Loucy (cell line): ENCODE data around the gene CORO1A.

Source experiments
- H2AFZ ChIP-seq: fragments of 200-600 bp; sonication (generic); 2 replicates; pipeline ENCODE4 v1.6.0; 2016; ENCODE audit warnings: antibody characterized with exemption, mild to moderate bottlenecking, low read length, moderate library complexity
- H3F3A ChIP-seq: fragments of 200-600 bp; 2 replicates; pipeline ENCODE4 v1.6.0; 2016; ENCODE audit warnings: antibody characterized with exemption, low read depth, mild to moderate bottlenecking
- H3K27me3 ChIP-seq: fragments of 200-600 bp; sonication (generic); 2 replicates; pipeline ENCODE4 v1.6.1; 2014; ENCODE audit warnings: low read length, mild to moderate bottlenecking; ENCODE audit not compliant: insufficient read depth, poor library complexity, severe bottlenecking
- H3K36me3 ChIP-seq: fragments of 200-600 bp; sonication (generic); 2 replicates; pipeline ENCODE4 v1.6.1; 2016; ENCODE audit warnings: low read length; ENCODE audit not compliant: insufficient read depth
- H3K4me1 ChIP-seq: fragments of 200-600 bp; sonication (generic); 2 replicates; pipeline ENCODE4 v1.5.1; 2014; ENCODE audit warnings: low read length, mild to moderate bottlenecking; ENCODE audit not compliant: insufficient read depth, poor library complexity, severe bottlenecking
- H3K4me2 ChIP-seq: fragments of 200-600 bp; sonication (generic); 2 replicates; pipeline ENCODE4 v1.6.0; 2014; ENCODE audit warnings: antibody characterized with exemption, low read length, low read depth, mild to moderate bottlenecking; ENCODE audit not compliant: poor library complexity, severe bottlenecking
- H3K4me3 ChIP-seq: fragments of 200-600 bp; sonication (generic); 2 replicates; pipeline ENCODE4 v1.5.1; 2014; ENCODE audit warnings: low read length, mild to moderate bottlenecking, mixed read lengths; ENCODE audit not compliant: poor library complexity, severe bottlenecking
- H3K79me2 ChIP-seq: fragments of 200-600 bp; sonication (generic); 2 replicates; pipeline ENCODE4 v1.6.1; 2014; ENCODE audit warnings: low read length; ENCODE audit not compliant: insufficient read depth
- H3K9ac ChIP-seq: fragments of 200-600 bp; sonication (generic); 2 replicates; pipeline ENCODE4 v1.6.0; 2014; ENCODE audit warnings: mild to moderate bottlenecking, low read depth, low read length, moderate library complexity; ENCODE audit not compliant: poor library complexity, severe bottlenecking
- H3K9me2 ChIP-seq: fragments of 200-600 bp; sonication (generic); replicated peaks from 2 replicates; pipeline ENCODE4 v1.6.1; 2016; ENCODE audit warnings: low read depth, low read length, mixed read lengths
- H3K9me3 ChIP-seq: fragments of 200-600 bp; sonication (generic); 2 replicates; pipeline ENCODE4 v1.6.1; 2014; ENCODE audit warnings: mild to moderate bottlenecking, antibody characterized with exemption, low read length, low read depth; ENCODE audit not compliant: insufficient read depth
- H4K20me1 ChIP-seq: fragments of 200-600 bp; sonication (generic); 2 replicates; pipeline ENCODE4 v1.6.0; 2014; ENCODE audit warnings: antibody characterized with exemption, low read length, mild to moderate bottlenecking; ENCODE audit not compliant: insufficient read depth, poor library complexity, severe bottlenecking
- CTCF ChIP-seq: fragments of 200-600 bp; sonication (generic); conservative IDR thresholded peaks from 2 replicates; pipeline ENCODE4 v1.5.1; 2014; ENCODE audit warnings: mild to moderate bottlenecking, antibody characterized with exemption, low read length
- EZH2phosphoT487 ChIP-seq: fragments of 200-600 bp; IDR thresholded peaks from 2 replicates; pipeline ENCODE4 v1.6.1; 2018; ENCODE audit warnings: antibody characterized with exemption, mild to moderate bottlenecking, moderate library complexity, borderline replicate concordance

Gene CORO1A

GRCh38 chr16:30179931-30180330, 3.5 kb upstream of the CORO1A start:
- Histone ChIP-seq H3K36me3 (no peaks in the 10 kb centered on the region), H2AFZ (no peak overlapping the region), H3K9me3 (no peaks in the 10 kb centered on the region), H3K9me2 (no peaks in the 10 kb centered on the region), H3K4me2 (no peak overlapping the region), H3K27me3 (no peaks in the 10 kb centered on the region), H3K4me3 (no peak overlapping the region), H4K20me1 (peaks cover 6% of the 10 kb centered on the region), H3K79me2 (peaks cover 22% of the 10 kb centered on the region), H3K9ac (no peak overlapping the region), H3F3A (0 out of 2 replicates have a peak, but pooled peaks cover under 1% of the 10 kb centered on the region), H3K4me1 (peaks cover 10% of the 10 kb centered on the region)
- no peak for TF ChIP-seq CTCF

GRCh38 chr16:30180741-30181140, 2.7 kb upstream of the CORO1A start:
- Histone ChIP-seq H4K20me1 (peaks cover 7% of the 10 kb centered on the region), H3F3A (peaks cover 7% of the 10 kb centered on the region; the same call in 1 of the 2 replicates), H3K4me2 (no peak overlapping the region), H2AFZ (no peak overlapping the region), H3K4me3 (no peak overlapping the region), H3K4me1 (peaks cover 17% of the 10 kb centered on the region), H3K36me3 (no peaks in the 10 kb centered on the region), H3K9me2 (no peaks in the 10 kb centered on the region), H3K9me3 (no peaks in the 10 kb centered on the region), H3K9ac (no peak overlapping the region), H3K79me2 (peaks cover 30% of the 10 kb centered on the region), H3K27me3 (no peaks in the 10 kb centered on the region)
- TF ChIP-seq CTCF (no peak), EZH2phosphoT487 (no peak)

GRCh38 chr16:30184096-30184890, 891 bp downstream of the CORO1A start:
- H4K20me1 ChIP-seq = peaks cover 22% of the 10 kb centered on the region
- H3K9me3 ChIP-seq = no peaks in the 10 kb centered on the region
- no peak for TF ChIP-seq EZH2phosphoT487
- no peak for TF ChIP-seq CTCF
- peaks cover 53% of the 10 kb centered on the region for H3K79me2 ChIP-seq
- H3K9ac ChIP-seq = peak overlapping the region; percentile 100
- H3K4me2 ChIP-seq = peak overlapping the region; percentile 100
- no peaks in the 10 kb centered on the region for H3K9me2 ChIP-seq
- H3K4me3 ChIP-seq = peak overlapping the region; percentile 96
- H3K4me1 ChIP-seq = peaks cover 33% of the 10 kb centered on the region
- H2AFZ ChIP-seq = no peak overlapping the region
- peaks cover 14% of the 10 kb centered on the region; the same call in 1 of the 2 replicates for H3K36me3 ChIP-seq
- no peaks in the 10 kb centered on the region for H3K27me3 ChIP-seq
- peaks cover 7% of the 10 kb centered on the region; the same call in 1 of the 2 replicates for H3F3A ChIP-seq
